ENCODE results near the gene GALNT17. TPM values are rescaled to one million over a fixed set of nuclear protein-coding genes. Genes with fewer than 3 reads are reported as not detected.

Gene GALNT17
- total RNA-seq, 1 experiment from 2014 or later: not detected

DNA sequence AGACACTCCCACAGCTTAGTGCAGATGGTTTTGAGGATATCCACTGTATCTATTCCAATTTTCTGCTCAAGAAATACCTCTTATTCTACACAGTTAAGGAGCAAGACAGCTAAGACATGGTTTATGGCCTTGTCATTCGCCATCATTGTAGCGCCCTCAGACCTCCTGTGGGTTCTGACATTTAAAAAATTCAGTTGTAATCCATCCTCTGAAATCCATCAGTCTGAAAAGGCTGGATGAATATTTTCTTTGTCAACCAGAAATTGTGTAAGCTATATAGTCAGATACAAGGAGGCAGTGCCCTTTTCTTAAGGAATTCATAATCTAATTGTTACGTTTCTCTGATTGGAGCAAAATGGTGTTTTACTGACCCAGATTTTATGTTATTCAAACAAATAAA is 353.6 kb downstream of the GALNT17 start:
- no TSS peak for BruUV-seq (replicated peaks)
- TF ChIP-seq EZH2 (IDR thresholded peaks at IDR 0.05; ENCODE audit: borderline replicate concordance, low read depth, low read length, poor library complexity, severe bottlenecking): no peak
- TF ChIP-seq, protein P1, sequence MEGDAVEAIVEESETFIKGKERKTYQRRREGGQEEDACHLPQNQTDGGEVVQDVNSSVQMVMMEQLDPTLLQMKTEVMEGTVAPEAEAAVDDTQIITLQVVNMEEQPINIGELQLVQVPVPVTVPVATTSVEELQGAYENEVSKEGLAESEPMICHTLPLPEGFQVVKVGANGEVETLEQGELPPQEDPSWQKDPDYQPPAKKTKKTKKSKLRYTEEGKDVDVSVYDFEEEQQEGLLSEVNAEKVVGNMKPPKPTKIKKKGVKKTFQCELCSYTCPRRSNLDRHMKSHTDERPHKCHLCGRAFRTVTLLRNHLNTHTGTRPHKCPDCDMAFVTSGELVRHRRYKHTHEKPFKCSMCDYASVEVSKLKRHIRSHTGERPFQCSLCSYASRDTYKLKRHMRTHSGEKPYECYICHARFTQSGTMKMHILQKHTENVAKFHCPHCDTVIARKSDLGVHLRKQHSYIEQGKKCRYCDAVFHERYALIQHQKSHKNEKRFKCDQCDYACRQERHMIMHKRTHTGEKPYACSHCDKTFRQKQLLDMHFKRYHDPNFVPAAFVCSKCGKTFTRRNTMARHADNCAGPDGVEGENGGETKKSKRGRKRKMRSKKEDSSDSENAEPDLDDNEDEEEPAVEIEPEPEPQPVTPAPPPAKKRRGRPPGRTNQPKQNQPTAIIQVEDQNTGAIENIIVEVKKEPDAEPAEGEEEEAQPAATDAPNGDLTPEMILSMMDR (conservative IDR thresholded peaks at IDR 0.05; ENCODE audit: low read depth, low read length): no peak
- H3K4me3 ChIP-seq (ENCODE audit: low read depth, low read length, poor library complexity, severe bottlenecking): no peak overlapping the region
- ChIA-PET CTCF (no interaction called here), POLR2A (ENCODE audit: low non-redundant PET) (no interaction called here)
- H3K36me3 ChIP-seq (ENCODE audit: insufficient read depth, low read length, poor library complexity, severe bottlenecking): no peaks in the 10 kb centered on the region
- peaks cover 14% of the 10 kb centered on the region for H3K9me3 ChIP-seq (ENCODE audit: low read depth, low read length, poor library complexity, severe bottlenecking)
- H3K27ac ChIP-seq (ENCODE audit: low read depth, low read length, poor library complexity, severe bottlenecking): no peak overlapping the region
- intact Hi-C loops (cut with micrococcal nuclease; ENCODE audit: unreplicated experiment): no loop called here
- H3K4me1 ChIP-seq (ENCODE audit: insufficient read depth, low read length, poor library complexity, severe bottlenecking): no peaks in the 10 kb centered on the region
- no peaks in the 10 kb centered on the region for H3K27me3 ChIP-seq (replicated peaks; ENCODE audit: insufficient read depth, low read depth, low read length, poor library complexity)
- DNase-seq (ENCODE audit: low spot score): no peak

DNA sequence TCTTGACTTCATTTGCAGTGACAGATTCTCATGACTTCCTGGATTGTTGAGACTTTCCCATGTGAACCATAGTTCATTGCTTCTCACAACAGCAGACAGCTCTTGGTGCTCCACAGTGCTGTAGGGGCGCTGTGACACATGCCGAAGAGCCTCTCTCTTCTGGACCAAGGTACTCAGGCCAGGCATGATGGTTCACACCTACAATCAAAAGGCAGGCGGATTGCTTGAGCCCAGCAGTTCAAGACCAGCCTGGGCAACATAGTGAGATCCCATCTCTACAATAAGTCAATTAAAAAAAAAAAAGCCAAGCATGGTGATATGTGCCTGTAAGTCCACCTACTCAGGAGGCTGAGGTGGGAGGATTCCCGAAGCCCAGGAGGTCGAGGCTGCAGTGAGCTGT is 354.5 kb downstream of the GALNT17 start:
- H3K9me3 ChIP-seq (ENCODE audit: low read depth, low read length, poor library complexity, severe bottlenecking): peaks cover 14% of the 10 kb centered on the region
- ChIA-PET CTCF (interaction anchor here (0.7 kb wide), 1 partner anchor 247 kb away, joined by 6 read pairs; no protein-coding TSS in a partner anchor), POLR2A (ENCODE audit: low non-redundant PET) (no interaction called here)
- H3K36me3 ChIP-seq (ENCODE audit: insufficient read depth, low read length, poor library complexity, severe bottlenecking): no peaks in the 10 kb centered on the region
- H3K4me3 ChIP-seq (ENCODE audit: low read depth, low read length, poor library complexity, severe bottlenecking): no peak overlapping the region
- H3K27ac ChIP-seq (ENCODE audit: low read depth, low read length, poor library complexity, severe bottlenecking): no peak overlapping the region
- no TSS peak for BruUV-seq (replicated peaks)
- TF ChIP-seq, protein P1 (conservative IDR thresholded peaks at IDR 0.05; ENCODE audit: low read depth, low read length): no peak
- no peak for TF ChIP-seq EZH2 (IDR thresholded peaks at IDR 0.05; ENCODE audit: borderline replicate concordance, low read depth, low read length, poor library complexity, severe bottlenecking)
- H3K27me3 ChIP-seq (replicated peaks; ENCODE audit: insufficient read depth, low read depth, low read length, poor library complexity): no peaks in the 10 kb centered on the region
- no peaks in the 10 kb centered on the region for H3K4me1 ChIP-seq (ENCODE audit: insufficient read depth, low read length, poor library complexity, severe bottlenecking)
- intact Hi-C loops (cut with micrococcal nuclease; ENCODE audit: unreplicated experiment): no loop called here
- no peak for DNase-seq (ENCODE audit: low spot score)

DNA sequence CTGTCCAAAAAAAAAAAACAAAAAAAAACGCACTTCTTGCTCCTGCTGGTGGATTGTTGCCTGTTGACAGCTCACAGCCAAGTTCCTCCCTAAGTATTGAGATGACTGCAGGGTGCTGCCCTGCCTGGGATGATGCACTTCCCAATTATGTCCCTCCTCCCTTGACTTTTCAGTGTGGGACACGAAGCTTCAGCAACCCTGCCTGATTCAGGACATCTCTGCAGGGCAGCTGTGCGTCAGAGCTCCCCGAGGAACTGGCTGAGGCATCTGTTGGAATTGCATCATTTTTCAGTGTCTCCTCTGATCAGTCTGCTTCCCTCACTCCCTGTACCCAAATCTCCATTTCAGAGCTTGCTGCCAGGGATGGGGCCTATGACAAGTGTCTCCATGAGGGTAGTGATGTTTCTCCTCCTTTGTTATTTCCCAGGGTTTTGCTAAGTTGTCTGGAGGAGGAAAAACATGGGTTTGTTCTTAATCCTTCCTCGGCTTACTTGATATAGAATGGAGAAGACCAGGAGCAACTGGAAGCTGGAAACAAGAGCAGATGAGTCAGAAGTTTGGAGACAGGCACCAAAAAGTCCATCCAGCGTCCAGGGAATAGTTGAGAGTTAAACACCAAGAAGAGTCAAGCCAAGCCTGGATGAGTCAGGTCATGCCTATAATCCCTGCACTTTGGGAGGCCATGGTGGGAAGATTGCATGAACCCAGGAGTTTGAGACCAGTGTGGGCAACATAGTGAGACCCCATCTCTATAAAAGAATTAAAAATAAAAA is 355.1 kb downstream of the GALNT17 start:
- CTCF ChIA-PET: interaction anchor here (0.7 kb wide), 1 partner anchor 246 kb away, joined by 6 read pairs; no protein-coding TSS in a partner anchor

More for the DNA sequence above, 355.1 kb downstream of the GALNT17 start:
- no peak overlapping the region for H3K27ac ChIP-seq (ENCODE audit: low read depth, low read length, poor library complexity, severe bottlenecking)
- H3K4me3 ChIP-seq (ENCODE audit: low read depth, low read length, poor library complexity, severe bottlenecking): no peak overlapping the region
- no peaks in the 10 kb centered on the region for H3K4me1 ChIP-seq (ENCODE audit: insufficient read depth, low read length, poor library complexity, severe bottlenecking)
- POLR2A ChIA-PET (ENCODE audit: low non-redundant PET): no interaction called here
- intact Hi-C loops (cut with micrococcal nuclease; ENCODE audit: unreplicated experiment): no loop called here
- no peaks in the 10 kb centered on the region for H3K27me3 ChIP-seq (replicated peaks; ENCODE audit: insufficient read depth, low read depth, low read length, poor library complexity)
- H3K9me3 ChIP-seq (ENCODE audit: low read depth, low read length, poor library complexity, severe bottlenecking): peaks cover 14% of the 10 kb centered on the region
- no TSS peak for BruUV-seq (replicated peaks)
- H3K36me3 ChIP-seq (ENCODE audit: insufficient read depth, low read length, poor library complexity, severe bottlenecking): no peaks in the 10 kb centered on the region
- no peak for DNase-seq (ENCODE audit: low spot score)
- no peak for TF ChIP-seq EZH2 (IDR thresholded peaks at IDR 0.05; ENCODE audit: borderline replicate concordance, low read depth, low read length, poor library complexity, severe bottlenecking)
- TF ChIP-seq, protein P1 (conservative IDR thresholded peaks at IDR 0.05; ENCODE audit: low read depth, low read length): no peak

Data from A673 (cell line).